ENCODE data around the gene CAPS.

DNA sequence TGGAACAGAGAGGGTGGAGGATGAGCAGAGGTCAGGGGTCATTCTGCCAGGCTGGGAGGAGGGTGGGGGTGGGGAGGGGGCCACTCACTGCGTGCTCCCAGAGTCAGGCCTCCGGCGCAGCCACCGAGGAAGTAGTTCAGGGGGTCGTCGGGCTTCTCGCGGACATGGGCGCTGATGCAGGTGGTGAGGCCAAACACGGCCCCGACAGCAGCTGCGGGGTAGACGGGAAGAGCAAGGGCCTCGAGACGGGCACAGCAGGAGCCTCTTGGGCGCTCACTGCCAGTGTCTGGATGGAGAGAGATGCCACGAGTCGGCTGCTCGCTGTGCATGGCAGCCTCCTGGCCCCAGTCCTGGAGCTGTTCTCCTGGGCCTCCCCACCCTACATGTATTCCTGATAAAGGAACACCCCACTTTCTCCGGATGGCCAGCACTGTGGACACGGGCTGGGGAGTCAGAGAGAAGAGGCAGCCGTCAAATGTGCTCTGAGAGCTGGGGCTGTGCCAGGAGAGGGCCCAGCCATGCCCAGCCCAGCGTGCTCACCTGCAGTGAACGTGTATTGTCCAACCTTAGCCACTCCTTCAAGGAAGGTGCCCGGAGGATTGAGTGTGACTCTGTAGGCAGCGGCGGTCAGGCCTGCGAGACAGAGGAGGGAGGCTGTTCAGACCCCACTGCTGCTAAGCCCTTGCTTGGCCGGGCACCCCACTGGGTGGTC is 17.5 kb upstream of the CAPS start:
- TF ChIP-seq, protein P1, sequence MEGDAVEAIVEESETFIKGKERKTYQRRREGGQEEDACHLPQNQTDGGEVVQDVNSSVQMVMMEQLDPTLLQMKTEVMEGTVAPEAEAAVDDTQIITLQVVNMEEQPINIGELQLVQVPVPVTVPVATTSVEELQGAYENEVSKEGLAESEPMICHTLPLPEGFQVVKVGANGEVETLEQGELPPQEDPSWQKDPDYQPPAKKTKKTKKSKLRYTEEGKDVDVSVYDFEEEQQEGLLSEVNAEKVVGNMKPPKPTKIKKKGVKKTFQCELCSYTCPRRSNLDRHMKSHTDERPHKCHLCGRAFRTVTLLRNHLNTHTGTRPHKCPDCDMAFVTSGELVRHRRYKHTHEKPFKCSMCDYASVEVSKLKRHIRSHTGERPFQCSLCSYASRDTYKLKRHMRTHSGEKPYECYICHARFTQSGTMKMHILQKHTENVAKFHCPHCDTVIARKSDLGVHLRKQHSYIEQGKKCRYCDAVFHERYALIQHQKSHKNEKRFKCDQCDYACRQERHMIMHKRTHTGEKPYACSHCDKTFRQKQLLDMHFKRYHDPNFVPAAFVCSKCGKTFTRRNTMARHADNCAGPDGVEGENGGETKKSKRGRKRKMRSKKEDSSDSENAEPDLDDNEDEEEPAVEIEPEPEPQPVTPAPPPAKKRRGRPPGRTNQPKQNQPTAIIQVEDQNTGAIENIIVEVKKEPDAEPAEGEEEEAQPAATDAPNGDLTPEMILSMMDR (conservative IDR thresholded peaks at IDR 0.05), result no peak
- no peak for TF ChIP-seq ZFX (IDR thresholded peaks at IDR 0.05)
